OCI-LY3 (cell line): Measurements from ENCODE around the gene GIMAP8.

Experiments used
- EZH2phosphoT487 ChIP-seq: fragments of 200-600 bp; shearing (Covaris generic); IDR thresholded peaks from 2 replicates; pipeline ENCODE4 v1.6.1; 2018; ENCODE audit warnings: antibody characterized with exemption, mixed run types, low read depth
- TF ChIP-seq, protein P1 (sequence below): fragments of 200-600, 300-600 bp; sonication (generic); IDR thresholded peaks from 2 replicates; pipeline ENCODE4 v1.5.1; 2014; ENCODE audit warnings: antibody characterized with exemption, low read length, low read depth

DNA sequence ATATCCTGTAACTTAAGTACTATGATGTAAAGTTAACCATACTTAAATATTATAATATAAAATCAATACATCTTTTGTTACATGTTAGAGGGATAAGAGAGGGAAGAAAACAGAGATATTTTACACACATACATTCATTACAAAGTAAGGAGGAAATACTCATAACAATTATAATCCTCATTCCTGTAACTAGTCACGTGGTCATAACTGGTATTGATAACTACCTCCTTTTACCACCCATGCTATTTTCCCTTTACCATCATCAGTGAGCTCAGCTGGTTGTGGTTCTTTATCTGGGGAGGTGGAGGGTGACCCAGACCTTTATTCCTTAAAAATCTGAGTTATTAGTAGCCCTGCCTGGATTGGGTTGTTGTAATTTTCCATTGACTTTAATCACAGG, 8.3 kb downstream of the GIMAP8 start:
- TF ChIP-seq, protein P1, sequence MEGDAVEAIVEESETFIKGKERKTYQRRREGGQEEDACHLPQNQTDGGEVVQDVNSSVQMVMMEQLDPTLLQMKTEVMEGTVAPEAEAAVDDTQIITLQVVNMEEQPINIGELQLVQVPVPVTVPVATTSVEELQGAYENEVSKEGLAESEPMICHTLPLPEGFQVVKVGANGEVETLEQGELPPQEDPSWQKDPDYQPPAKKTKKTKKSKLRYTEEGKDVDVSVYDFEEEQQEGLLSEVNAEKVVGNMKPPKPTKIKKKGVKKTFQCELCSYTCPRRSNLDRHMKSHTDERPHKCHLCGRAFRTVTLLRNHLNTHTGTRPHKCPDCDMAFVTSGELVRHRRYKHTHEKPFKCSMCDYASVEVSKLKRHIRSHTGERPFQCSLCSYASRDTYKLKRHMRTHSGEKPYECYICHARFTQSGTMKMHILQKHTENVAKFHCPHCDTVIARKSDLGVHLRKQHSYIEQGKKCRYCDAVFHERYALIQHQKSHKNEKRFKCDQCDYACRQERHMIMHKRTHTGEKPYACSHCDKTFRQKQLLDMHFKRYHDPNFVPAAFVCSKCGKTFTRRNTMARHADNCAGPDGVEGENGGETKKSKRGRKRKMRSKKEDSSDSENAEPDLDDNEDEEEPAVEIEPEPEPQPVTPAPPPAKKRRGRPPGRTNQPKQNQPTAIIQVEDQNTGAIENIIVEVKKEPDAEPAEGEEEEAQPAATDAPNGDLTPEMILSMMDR, result no peak
- no peak for TF ChIP-seq EZH2phosphoT487
